Suppressor macrophage (primary cell): ENCODE data around the gene ARHGEF16.

Experiments
- DNase-seq, 4 experiments: peaks; one replicate each; pipeline ENCODE4 v3.0.0-alpha.2; 2020 to 2022

Gene ARHGEF16

GRCh38 chr1:3520419-3521378 lies 66.2 kb downstream of the ARHGEF16 start:
- DNase-seq = no peak

DNA sequence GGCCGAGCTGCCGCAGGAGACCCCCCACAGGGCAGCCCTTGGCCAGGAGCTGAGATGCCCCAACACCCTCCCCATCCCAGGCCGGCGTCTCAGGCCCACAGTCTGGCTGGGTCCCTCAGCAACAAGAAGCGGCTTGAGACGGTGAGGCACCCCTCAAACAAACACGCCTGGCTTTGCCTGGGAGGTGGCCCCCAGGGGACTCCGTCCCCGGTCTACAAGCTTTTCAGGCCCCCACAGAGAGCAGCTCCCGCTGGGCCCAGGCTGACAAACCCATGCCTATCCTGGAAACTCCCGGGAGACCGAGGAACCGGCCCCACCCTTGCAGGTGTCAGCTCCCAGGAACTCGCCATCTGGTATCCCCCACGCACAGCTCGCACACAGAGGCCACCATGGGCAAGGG lies 67.0 kb downstream of the ARHGEF16 start:
- DNase-seq = no peak

DNA sequence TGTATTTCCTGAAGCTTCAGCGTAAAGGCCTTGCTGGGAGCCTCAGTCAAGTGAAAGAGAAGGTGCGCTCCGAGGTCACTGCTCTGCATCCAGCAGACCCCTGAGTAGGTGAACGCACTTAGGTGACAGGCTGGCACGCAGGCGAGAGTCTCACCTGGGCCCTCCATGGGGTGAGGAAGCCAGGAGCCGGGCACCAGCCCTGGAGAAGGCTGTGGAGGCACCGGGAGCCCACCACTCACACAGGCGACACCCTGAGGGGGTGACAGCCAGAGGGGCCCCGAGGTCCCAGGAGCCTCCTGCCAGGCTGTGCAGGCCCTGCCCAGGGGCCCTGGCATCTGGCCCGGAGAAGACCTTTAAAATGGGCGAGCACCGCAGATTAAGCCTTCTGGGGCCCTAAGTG lies 67.6 kb downstream of the ARHGEF16 start:
- DNase-seq = no peak

DNA sequence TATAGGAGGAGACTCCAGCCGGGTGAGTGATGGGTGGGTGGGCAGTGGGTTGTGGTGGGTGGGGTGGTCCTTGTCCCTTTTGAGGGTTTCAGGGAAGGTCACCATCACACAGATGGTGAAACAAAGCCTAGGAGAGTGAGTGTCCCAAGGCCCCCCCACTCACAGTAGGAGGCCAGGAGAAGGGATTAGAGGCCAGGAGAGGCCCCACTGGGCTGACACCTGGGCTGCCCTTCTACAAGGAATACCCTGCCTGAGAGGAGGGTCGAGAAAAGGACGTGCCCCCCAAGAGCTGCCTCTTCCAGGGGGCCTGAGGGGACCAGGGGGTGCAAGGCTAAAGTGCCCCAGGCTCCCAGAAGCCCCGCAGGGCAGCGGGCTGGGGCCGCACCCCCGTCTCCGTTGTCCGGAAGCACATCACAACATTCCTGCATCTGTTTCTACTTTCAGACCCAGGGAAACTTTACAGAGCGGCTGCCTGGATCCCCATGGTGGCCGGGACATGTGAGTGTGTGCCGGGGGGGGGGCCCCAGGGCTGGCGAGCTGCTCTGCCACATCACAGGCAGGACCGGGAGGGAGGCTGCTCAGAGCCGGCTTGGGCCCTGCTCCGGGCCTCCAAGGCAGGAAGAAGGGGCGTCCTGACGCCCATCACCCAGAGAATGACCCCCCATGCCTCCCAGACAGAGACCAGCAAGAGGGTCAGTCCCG lies 68.2 kb downstream of the ARHGEF16 start:
- DNase-seq = no peak

DNA sequence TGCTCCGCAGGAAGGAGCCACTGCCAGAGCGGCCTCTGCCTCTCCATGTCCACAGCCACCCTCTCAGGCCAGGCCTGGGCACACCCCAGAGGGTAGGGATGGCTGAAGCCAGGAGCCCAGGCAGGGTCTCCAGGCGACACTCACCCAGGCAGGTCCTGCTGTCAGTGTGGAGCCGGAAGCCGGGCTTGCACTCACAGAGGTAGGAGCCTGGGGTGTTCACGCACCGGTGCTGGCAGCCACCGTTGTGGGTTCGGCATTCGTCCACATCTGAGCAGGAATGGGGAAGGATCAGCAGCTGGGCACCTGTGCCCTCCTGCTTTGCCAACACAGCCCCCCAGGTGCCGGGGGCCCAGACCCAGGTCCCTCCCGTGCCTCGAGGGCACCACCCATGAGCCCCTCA lies 69.5 kb downstream of the ARHGEF16 start:
- DNase-seq = no peak

DNA sequence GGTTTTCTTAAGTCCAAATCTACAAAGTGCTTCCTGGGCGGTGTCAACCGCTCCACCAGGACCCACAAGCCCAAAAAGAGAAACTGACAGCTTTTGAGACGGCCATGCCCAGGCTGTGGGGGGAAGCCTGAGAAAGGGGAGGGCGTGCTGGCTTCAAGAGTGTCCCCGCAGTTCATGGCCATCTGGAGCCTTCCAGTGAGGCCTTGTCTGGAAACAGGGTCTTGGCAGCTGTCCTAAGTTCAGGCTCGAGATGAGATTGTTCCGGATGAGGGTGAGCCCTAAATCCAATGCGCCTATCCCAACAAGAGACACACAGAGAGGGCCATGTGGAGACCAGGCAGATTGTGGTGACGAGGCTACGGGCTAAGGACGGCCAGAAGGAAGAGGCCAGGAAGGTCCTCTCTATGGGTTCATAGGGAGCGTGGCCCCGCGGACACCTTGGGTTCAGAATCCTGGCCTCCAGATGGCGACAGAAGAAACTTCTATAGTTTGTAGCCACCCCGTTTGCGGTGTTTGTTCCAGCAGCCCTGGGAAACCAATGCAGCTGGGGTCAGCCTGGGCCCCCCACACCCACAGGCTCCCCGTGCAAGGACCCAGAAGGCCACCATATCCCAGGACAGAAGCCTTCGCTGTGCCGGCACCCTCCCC lies 70.2 kb downstream of the ARHGEF16 start:
- no peak for DNase-seq

DNA sequence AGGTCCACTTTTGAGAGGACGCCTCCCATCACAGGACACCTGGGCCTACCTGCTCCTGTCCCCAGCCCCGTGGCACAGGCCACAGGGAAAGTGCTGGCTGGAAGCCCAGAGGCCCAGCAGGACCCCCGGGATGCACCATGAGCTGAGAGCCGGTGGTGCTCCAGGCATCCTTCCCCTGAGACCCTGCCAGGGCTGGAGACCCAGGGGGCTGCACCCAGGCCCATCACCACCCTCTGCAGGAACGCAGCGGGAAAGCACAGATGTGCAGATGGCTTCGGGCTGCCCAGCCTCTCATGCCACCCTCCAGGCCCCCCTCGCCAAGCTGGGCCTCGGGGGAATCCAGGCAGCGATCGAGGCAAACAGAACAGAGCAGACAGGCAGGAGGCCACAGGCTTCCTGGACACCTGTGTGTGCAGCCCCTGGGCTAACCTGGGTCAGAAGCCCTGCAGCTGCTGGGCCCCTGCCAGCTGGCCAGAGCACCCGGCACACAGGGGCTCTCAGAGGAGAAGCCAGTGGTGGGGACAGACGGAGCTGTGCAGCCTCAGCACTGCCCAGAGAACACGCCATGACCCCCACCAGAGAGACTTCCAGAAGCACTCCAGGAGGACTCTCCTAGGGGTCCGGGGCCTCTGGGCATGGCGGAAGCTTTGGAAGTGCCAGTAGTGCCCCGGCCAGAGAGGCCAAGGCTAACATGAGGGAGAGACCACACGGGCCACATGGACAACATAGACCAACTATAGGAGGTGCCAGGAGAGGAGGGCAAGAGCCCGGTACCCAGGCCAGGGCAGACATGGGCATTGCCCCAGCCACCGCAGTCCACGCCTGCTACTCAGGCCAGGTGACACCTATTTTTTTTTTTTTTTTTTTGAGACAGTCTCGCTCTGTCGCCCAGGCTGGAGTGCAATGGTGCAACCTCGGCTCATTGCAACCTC lies 71.4 kb downstream of the ARHGEF16 start:
- DNase-seq = no peak

DNA sequence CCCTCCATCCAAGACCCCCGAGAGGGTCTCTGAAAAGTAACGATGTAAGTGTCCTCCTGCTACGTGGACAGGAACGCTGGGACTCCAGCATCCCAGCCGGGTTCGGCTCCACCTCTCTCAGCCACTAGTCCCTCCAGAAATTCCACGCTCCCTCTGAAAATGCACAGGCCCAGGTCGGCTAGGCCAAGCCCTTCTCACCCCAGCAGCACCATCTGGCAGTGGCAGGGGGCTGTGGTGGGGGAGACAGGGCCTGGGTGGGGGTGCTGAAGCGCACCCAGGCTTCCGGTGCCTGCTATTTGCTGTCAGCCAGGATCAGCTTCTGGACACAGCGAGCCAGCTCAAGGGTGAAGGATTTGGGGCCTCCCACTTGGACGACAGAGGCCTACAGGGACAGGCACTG lies 73.3 kb downstream of the ARHGEF16 start:
- no peak for DNase-seq

DNA sequence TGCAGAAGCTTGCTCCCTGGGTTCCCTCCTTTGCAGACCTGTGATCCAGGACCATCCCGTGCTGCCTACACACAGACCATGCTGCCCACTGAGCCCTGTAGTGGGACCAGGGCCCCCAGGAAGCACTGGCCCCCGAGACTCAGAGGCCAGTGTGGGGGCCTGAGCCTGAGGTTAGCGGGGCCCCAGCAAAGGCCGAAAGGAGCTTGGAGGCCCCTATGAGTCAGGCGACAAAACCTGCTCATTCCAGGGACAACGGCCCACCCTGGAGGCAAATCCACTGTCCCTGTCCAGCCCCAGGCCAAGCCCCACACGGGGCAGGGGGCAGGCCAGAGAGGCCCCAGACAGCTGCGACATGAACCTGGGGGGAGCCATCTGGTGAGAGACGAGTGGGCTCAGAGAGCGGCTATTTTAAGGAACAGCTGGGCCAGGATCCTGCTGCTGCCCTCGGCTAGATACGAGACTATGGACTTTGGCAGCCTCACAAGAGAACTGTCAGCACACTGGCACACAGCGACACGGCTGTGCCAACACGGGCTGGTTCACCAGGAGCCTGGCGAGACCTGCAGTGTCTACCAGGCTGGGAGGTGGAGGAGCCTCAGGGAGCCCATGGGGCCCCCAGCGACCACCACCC lies 74.7 kb downstream of the ARHGEF16 start:
- no peak for DNase-seq

GRCh38 chr1:3530086-3530925 lies 75.8 kb downstream of the ARHGEF16 start:
- DNase-seq = peak in 3 of 4 experiments; percentile 15 to 42 (median 16)
